Measurements from ENCODE around the gene SPRR5.

The SPRR5 gene

GRCh38 chr1:152946248-152946647 lies 758 bp upstream of the SPRR5 start:
- no peak for DNase-seq (ENCODE audit: low spot score)

DNA sequence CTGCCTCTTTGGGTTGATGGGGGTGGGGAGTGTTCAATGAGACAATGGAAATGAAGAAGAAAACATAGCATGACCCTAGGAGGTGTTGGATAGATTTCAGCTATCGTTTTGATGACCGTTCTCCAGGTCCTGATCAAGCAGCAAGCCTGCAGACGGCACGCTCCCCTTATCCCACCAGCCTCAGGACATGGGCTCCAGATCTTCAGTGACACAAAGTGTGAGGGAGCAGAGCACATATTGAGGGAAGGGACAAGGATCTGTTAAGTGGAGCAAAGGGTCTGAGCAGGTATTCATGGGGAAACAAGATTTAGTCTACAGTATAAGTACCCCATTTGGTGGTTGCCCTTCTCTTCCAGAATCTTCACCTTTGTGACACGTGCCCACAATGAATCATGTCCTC lies 4.7 kb downstream of the SPRR5 start:
- no peak for DNase-seq (ENCODE audit: low spot score)

DNA sequence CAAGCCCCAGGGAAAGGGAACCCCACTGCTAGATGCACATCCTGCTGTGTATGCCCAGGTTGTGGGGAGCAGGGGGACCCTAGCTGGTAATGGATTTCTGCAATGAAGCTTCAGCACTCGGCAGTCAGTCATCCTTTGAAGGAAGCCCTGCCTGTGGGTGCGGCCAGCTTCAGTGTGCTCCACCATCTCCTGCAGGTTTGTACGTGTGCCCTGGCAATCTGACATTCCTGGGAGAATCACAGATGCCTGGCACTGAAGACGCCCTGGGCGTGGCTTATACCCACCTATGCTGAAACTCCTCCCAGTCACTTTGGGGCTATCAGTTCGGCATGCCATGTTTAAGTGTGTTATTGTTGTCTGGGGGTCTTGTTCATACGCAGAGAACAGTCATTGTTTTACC lies 6.8 kb downstream of the SPRR5 start:
- no peak for DNase-seq (ENCODE audit: low spot score)

DNA sequence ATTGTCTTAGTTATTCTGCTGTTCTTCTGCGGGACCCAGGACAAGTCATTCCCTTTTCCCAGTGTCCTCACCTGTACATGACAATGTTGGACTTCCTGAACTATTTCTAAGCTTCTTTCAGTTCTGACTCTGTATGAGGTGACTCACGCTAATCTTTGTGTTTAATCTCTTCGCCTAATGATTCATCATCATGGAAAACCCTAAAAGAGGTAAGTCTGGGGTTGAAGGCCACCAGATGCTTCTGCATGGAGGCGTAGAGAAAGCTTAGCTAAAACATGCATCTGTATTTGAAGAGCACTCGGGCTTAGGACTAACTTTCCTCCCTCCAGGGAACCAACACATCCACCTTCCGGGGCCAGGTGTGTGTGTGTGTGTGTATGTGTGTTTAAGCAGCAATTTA lies 7.4 kb downstream of the SPRR5 start:
- no peak for DNase-seq (ENCODE audit: low spot score)

DNA sequence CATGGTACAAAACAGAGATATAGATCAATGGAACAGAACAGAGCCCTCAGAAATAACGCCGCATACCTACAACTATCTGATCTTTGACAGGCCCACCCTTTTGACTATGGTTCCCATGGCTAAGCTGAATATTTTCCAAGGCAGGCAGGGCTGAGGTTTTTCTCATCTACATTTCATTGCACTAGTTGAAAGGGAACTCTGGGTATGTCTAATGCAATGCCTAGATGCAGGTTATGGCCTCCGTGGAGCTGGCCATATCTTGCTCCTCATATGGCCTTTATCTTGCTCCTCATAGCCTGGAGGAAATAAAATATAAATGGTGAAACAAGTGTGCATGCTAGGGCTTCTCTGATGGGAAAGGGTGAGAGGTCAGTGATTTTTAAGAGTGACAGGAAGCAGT lies 10.6 kb downstream of the SPRR5 start:
- DNase-seq (ENCODE audit: low spot score): no peak

DNA sequence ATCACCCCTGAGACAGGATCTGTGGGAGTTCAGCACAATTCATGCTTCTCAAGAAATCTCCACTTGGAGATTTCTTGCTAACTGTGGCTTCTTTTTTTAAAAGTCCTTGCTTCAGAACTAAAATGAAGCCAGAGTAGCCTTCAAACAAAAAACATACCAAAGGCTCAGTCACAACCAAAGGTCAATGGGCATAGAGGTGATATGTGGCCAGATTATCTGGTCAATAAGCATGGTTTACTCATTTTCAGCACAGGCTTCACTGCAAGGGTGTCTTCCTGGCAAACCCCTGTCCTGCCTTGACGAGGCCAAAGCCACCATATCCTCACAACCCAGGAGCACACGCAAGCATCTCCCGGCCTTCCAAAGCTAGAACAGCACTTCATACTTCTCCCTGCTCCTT lies 12.3 kb downstream of the SPRR5 start:
- no peak for DNase-seq (ENCODE audit: low spot score)

GRCh38 chr1:152959801-152960451 lies 12.9 kb downstream of the SPRR5 start:
- DNase-seq (ENCODE audit: low spot score): no peak

DNA sequence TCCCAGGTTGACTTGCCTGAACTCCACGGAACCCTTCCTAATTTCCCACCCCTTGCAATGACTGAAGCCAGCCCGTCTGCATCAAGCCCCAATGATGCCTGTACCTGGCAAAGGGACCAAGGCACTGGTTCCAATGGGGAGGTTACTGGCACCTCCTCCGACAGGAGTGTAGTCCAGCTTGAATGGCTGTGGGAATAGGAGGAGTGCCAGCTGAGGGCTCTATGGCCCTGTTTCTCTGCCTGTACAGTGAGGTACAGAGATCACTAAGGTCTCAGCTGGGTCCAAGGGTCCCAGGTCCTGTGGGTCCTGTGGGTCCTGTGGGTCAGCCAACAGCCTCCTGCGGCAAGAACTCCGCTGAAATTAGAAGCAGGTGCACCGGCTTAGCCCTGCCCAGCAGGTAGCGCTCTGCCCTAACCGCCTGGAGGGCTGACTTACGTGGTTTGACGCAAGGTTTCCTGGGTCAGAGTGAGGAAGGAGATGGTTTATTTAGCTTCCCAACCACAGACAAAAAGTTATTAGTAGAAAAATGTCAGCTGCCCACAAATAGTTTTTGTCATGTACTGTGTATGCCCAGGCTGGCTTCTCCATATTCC lies 13.5 kb downstream of the SPRR5 start:
- DNase-seq (ENCODE audit: low spot score): no peak

DNA sequence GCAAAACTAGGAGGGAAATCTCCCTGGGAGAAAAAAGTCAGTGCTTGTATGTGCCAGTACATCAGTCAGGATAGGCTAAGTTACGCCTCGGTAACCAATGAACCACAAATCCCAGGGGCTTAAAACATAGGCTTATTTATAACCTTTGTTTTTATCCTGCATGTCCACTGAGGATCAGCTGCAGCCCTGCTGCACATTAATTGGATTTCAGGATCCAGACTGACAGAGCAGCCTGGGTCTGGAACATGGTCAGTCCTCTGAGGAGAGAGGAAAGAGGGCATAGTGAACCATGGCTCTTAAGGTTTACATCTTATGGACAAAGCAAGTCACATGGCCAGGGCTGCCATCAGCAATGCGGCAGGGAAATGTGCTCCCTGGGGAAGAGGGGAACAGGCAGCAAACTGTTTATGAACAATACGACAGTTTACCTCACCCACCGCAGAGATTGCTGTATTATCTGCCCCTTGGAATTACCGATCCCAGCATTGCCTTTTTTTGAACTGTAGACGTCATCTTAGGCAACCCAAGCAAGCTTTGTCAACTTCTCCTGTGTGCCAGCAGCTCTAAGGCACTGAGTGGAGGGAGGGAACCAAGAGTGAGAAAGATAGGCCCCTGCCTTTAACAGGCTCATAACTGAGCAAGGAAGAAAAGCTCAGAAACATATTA lies 14.4 kb downstream of the SPRR5 start:
- DNase-seq (ENCODE audit: low spot score): no peak

- no peak for DNase-seq (ENCODE audit: low spot score)
These were observed 15.9 kb downstream of the SPRR5 start for GRCh38 chr1:152962876-152963415.

GRCh38 chr1:152964536-152964935 lies 17.5 kb downstream of the SPRR5 start:
- DNase-seq (ENCODE audit: low spot score): no peak

DNA sequence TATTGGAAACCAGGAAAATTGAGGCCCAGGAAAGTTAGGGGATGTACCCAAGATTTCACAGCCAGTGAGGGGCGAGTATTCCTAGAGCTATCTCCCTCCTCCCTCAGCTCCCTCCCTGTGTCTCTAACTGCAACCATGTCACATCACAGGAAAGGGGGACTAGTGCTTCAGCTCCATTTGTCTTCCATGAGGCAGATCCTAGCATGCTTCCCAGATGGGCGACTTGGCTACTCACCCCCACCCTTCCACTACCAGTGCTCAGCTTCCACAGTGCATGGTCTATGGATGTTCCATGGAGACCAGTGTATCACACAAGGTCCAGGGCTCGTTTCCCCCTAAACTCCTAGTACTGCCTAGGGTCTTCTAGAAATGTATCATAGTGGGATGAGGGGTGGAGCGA lies 18.8 kb downstream of the SPRR5 start:
- no peak for DNase-seq (ENCODE audit: low spot score)

DNA sequence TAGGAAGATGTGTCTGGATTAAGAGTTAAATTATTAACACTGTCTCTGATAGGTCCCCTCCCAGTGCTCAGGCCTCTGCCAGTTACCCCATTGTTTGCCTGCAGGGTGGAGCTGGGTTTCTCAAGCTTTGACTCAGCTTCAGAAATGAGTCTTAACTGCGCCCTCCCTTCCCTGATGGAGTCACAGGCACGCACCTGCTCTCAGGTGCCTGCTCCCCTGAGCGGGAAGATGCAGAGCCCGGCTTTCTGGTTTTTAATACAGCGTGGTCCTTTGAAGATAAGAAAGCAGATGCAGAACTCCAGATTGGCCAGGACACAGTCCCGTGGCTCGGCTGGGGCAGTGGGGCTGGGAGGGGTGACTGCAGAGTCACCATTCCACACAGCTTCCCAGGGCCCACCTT lies 20.2 kb downstream of the SPRR5 start:
- DNase-seq (ENCODE audit: low spot score): no peak

DNA sequence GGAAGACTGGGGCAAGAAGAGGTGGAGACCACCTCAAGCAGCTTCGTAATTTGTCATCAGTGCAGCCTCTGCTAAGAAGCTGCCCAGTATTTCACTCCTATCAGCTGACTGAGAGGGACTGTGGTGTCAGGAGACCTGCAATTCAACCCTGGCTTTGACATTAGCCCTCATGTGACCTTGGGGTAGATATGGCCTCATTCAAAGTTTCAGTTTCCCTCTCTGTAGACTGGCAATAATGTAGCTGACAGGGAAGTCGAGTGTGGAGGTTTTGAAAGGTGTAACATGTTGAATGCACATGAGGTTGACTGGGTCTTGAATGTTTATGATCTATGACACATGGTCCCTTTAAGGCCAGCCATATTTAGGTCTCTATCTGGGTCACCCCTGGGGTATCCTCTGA lies 21.2 kb downstream of the SPRR5 start:
- no peak for DNase-seq (ENCODE audit: low spot score)

DNA sequence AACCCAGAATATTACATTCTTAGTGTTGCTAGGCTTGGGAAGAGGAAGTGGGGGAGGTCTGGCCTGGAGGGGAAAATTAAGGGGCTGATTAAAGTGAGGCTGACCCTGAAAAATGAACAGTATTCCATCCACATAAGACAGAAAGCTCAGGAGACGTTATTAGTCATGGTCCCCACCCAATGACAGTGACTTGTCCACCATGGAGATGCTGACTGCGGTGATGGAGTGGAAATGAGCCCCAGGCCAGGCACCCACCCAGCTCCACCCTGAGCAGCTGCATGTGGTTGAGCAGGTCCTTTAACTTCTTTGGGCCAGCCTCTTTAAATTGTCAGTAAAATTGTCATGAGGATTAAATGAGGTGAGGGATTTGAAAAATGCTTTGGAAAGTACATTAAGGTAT lies 22.0 kb downstream of the SPRR5 start:
- DNase-seq (ENCODE audit: low spot score): no peak

DNA sequence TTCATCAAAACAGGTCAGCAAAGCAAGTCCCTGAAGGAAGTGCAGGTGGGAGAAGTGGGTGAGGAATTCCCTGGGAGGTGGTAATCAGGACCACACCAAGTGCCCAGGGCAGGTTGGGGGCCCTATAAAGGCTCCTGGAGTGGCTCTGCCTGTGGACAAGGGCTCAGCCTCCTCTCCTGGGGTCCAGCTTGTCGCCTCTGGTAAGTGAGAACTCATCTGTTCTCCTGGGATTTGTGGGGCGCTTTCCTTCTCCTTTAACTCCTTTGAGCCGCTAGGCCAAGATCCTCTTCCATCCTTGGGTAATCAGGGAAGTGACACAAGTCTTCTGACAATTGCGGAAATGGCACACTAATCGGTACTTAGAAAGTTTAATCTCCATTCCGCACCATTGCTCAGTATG lies 23.5 kb downstream of the SPRR5 start, which contains the start of gene SPRR4:
TSS of gene SPRR4 (plus strand) at position 154 of the 400 bp plus-strand sequence. CDS start 1,243 bp downstream, outside the sequence.
- no peak for DNase-seq (ENCODE audit: low spot score)

- DNase-seq (ENCODE audit: low spot score): no peak
These were observed 25.3 kb downstream of the SPRR5 start for GRCh38 chr1:152972196-152972886.

DNA sequence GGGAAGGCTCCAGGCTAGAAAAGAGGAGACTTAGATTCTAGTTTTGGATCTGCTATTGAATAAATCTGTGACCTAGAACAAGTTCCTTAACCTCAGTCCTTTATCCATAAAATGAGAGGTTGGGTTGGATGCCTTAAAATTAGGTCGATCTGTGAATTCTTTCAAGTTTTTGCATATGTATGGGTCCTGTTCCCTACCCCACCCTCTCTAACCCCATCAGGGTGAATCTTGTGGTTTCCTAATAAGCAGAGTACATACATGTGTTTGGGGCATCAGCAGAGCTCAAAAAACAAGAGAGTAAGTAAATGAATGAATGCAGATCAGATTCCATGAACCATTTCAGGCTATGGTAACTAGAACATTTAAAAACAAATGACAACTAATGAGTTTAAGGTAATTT lies 29.7 kb downstream of the SPRR5 start:
- DNase-seq (ENCODE audit: low spot score): no peak

- no peak for DNase-seq (ENCODE audit: low spot score)
These were observed 30.6 kb downstream of the SPRR5 start for GRCh38 chr1:152977614-152978013.

GRCh38 chr1:152980676-152981075 lies 33.7 kb downstream of the SPRR5 start:
- DNase-seq (ENCODE audit: low spot score): no peak

DNA sequence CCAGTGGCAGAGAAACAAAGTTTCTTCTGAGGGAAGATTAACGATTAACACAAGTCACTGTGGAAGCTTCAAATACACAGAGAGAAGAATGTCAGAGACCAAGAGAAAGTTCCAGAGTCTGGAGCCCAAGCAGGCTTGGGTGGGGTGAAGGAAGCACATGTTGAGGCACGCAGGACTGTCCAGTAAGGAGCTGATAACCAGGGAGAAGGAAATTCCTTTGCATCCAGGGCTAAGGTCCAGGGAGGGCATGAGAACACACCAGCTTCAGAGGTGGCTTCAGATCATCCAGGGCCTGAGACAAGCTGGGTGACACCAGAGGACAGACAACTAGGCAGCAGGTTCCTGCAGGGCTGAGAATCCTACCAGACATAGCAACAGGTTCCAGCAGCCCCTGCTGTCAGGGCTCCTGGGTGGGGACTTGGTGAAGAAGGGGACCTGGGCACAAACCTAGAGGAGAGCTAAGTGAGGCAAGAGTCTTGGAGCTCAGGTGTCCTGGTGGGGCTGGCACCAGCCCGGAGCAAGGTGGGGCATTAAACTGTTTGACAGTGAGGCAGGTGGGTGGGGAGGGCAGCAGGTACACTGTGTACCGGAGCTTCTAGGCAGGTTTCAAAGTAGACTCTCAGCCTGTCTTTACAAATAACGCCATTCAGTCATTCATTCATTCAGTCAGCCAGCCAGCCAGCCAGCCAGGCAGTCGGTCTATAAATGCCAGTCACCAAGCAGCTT lies 34.3 kb downstream of the SPRR5 start:
- no peak for DNase-seq (ENCODE audit: low spot score)

DNA sequence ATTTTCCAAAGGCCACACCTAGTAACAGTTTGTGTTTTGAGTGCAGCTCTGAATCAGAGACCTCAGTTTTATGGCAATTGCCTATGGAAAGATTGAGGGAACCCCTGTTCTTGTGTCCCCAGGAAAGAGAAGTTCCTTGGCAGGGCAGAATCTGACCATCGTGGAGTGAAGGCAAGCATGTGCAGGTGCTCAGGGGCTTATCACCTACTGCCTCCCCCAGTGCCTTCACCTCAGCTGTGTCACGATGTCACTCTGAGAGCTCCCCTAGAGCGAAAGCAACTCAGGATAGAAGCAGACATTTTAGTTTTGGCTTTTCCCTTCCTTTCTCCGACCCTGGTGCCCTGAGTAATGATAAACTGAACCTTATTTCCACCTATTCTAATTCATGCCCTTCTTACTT lies 35.1 kb downstream of the SPRR5 start:
- no peak for DNase-seq (ENCODE audit: low spot score)

Data from HuH-7 (cell line).